Measurements from ENCODE around the gene TASOR2. TPM values are rescaled to one million over a fixed set of nuclear protein-coding genes. Genes with fewer than 3 reads are reported as not detected.
A peak's percentile ranks its signal among the peaks of the same experiment; 100 is the strongest.

Gene TASOR2
- polyA plus RNA-seq, 1 experiment: 27.1 TPM

DNA sequence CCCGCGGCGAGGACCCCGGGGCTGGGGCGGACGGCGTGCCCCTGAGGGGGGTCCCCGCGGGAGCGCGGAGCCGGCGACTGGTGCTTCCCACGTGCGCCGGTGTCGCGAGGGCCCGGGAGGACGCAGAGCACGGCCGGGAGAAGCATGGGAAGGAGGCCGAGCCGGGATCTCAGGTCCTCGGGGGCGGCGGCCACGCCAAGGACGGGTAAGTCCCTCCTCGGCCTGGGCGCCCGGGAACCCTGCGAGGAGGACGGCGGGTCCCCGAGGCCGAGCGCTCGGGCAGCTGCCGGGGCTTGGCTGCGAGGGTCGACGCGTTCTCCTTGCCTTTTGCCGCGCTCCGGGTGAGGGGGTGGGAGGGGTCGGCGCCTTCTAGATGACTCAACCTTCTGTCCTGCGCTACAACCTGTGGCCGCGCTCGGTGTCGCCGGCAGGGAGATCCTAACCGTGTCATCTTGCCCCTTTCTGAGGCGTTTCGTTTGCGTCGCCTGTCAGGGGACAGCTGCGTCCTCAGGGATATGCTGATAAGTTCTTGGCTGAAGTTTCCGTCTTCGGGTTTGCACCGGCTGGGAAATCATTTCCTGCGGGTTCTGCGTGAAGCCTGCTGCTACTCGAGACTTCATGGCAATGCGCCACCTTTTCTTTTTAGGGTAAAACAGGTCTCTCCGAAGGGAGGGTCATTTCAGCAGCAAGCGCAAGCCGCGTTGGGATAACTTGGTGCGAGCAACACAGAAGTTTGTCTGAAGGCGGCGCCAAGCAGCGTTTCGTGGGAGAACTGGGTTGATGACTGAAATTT is 529 bp downstream of the TASOR2 start:
- H3K4me3 ChIP-seq (ENCODE audit: low read depth, low read length): peak overlapping the region; percentile 89
- no peaks in the 10 kb centered on the region for H3K27me3 ChIP-seq (ENCODE audit: control insufficient read depth, insufficient read depth, low read length)
- ChIA-PET CTCF (interaction anchor here (0.8 to 1.3 kb wide), 2 partner anchors 20 to 57 kb away, joined by 3 read pairs; no protein-coding TSS in a partner anchor), POLR2A (interaction anchor here (0.7 kb wide), 1 partner anchor 239 kb away, joined by 6 read pairs; no protein-coding TSS in a partner anchor)
- peak; percentile 22 for DNase-seq (ENCODE audit: low read depth)
- TF ChIP-seq, protein P1, sequence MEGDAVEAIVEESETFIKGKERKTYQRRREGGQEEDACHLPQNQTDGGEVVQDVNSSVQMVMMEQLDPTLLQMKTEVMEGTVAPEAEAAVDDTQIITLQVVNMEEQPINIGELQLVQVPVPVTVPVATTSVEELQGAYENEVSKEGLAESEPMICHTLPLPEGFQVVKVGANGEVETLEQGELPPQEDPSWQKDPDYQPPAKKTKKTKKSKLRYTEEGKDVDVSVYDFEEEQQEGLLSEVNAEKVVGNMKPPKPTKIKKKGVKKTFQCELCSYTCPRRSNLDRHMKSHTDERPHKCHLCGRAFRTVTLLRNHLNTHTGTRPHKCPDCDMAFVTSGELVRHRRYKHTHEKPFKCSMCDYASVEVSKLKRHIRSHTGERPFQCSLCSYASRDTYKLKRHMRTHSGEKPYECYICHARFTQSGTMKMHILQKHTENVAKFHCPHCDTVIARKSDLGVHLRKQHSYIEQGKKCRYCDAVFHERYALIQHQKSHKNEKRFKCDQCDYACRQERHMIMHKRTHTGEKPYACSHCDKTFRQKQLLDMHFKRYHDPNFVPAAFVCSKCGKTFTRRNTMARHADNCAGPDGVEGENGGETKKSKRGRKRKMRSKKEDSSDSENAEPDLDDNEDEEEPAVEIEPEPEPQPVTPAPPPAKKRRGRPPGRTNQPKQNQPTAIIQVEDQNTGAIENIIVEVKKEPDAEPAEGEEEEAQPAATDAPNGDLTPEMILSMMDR (IDR thresholded peaks at IDR 0.05; ENCODE audit: insufficient read depth, low read depth, low read length): peak; percentile 69
- no peaks in the 10 kb centered on the region for H3K36me3 ChIP-seq (ENCODE audit: control insufficient read depth, insufficient read depth, low read length)

DNA sequence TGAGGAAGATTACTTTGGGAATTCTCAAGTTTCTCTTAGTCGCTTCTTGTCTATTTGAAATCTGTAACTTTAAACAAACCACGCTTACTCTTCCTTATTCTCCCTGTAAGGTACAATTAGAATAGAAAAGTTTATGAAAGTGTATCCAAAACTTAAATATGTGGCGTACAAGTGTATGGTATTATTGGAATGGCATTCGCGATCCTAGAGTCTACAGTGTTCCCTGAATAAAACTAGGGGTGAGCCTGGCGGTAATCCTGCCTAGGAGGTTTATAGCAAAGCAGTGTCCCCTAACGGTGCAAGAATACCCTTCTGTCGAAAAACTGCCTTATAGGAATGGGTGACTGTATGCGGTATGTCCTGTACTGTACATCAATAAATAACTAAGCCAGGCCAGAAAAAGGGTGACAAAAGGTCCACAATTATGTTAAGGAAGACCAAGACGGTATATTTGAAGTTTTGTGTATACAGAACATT is 1.2 kb downstream of the TASOR2 start:
- no peak for DNase-seq (ENCODE audit: low read depth)
- Histone ChIP-seq H3K4me3 (ENCODE audit: low read depth, low read length) (peak overlapping the region; percentile 89), H3K36me3 (ENCODE audit: control insufficient read depth, insufficient read depth, low read length) (no peaks in the 10 kb centered on the region), H3K27me3 (ENCODE audit: control insufficient read depth, insufficient read depth, low read length) (no peaks in the 10 kb centered on the region)
- ChIA-PET POLR2A (no interaction called here), CTCF (no interaction called here)
- TF ChIP-seq, protein P1 (IDR thresholded peaks at IDR 0.05; ENCODE audit: insufficient read depth, low read depth, low read length): no peak

DNA sequence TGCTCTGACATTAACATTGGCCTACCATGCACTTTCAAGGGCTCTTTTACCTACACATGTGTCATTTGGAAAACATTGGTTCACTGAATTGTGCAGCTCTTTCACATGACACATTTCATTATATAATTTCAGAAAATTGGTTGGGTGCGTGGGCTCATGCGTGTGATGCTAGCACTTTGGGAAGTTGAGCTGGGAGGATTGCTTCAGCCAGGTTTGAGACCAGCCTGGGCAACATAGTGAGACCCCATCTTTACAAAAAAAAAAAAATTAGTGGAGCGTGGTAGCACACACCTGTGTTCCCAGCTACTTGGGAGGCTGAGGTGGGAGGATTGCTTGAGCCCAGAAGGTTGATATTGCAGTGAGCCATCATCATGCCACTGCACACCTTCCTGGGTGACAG is 3.9 kb downstream of the TASOR2 start:
- TF ChIP-seq, protein P1 (IDR thresholded peaks at IDR 0.05; ENCODE audit: insufficient read depth, low read depth, low read length): no peak
- no peaks in the 10 kb centered on the region for H3K36me3 ChIP-seq (ENCODE audit: control insufficient read depth, insufficient read depth, low read length)
- H3K27me3 ChIP-seq (ENCODE audit: control insufficient read depth, insufficient read depth, low read length): no peaks in the 10 kb centered on the region
- no peak for DNase-seq (ENCODE audit: low read depth)
- ChIA-PET POLR2A (no interaction called here), CTCF (interaction anchor here (0.9 to 1.0 kb wide), 2 partner anchors 59 to 194 kb away, joined by 3 read pairs; no protein-coding TSS in a partner anchor)
- H3K4me3 ChIP-seq (ENCODE audit: low read depth, low read length): no peak overlapping the region

DNA sequence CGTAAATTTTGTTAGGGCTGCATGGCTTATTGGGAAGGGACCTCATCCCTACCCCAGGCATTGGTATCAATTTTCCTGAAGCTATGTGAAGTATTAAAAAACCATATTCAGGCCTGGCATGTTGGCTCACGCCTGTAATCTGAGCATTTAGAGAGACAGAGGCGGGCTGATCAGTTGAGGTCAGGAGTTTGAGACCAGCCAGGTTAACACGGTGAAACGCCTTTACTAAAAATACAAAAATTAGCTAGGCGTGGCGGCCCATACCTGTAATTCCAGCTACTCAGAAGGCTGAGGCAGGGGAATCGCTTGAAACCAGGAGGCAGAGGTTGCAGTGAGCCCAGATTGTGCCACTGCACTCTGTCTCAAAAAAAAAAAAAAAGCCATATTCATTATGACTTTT is 7.1 kb downstream of the TASOR2 start:
- CTCF ChIA-PET: interaction anchor here (1.3 kb wide), 1 partner anchor 15 kb away, joined by 3 read pairs; no protein-coding TSS in a partner anchor
- POLR2A ChIA-PET: no interaction called here
- no peak overlapping the region for H3K4me3 ChIP-seq (ENCODE audit: low read depth, low read length)

More for the DNA sequence above, 7.1 kb downstream of the TASOR2 start:
- TF ChIP-seq, protein P1 (IDR thresholded peaks at IDR 0.05; ENCODE audit: insufficient read depth, low read depth, low read length): no peak
- DNase-seq (ENCODE audit: low read depth): no peak
- H3K27me3 ChIP-seq (ENCODE audit: control insufficient read depth, insufficient read depth, low read length): no peaks in the 10 kb centered on the region
- no peaks in the 10 kb centered on the region for H3K36me3 ChIP-seq (ENCODE audit: control insufficient read depth, insufficient read depth, low read length)
